ENCODE results near the gene TMEM215.

TMEM215 gene

GRCh38 chr9:32783168-32783891, at the start of gene TMEM215:
Gene TMEM215, plus strand, starts transcription at chr9:32783540. Its CDS starts 644 bp downstream, at chr9:32784184.
- TF ChIP-seq ZFP30 (CRISPR knock-in tag; IDR thresholded peaks at IDR 0.05) (no peak), PPARA (CRISPR knock-in tag; IDR thresholded peaks at IDR 0.05; ENCODE audit: borderline replicate concordance) (no peak), CSRNP3 (CRISPR knock-in tag; IDR thresholded peaks at IDR 0.05) (no peak)
- ATAC-seq = peak; percentile 62

GRCh38 chr9:32735476-32735875, 47.9 kb upstream of the TMEM215 start:
- ATAC-seq = no peak
- TF ChIP-seq PPARA (CRISPR knock-in tag; IDR thresholded peaks at IDR 0.05; ENCODE audit: borderline replicate concordance) (no peak), TOX (CRISPR knock-in tag; IDR thresholded peaks at IDR 0.05; ENCODE audit: borderline replicate concordance) (no peak), SNAI2 (CRISPR knock-in tag; IDR thresholded peaks at IDR 0.05) (no peak), CSDC2 (CRISPR knock-in tag; IDR thresholded peaks at IDR 0.05) (no peak), ARNTL (CRISPR knock-in tag; IDR thresholded peaks at IDR 0.05; ENCODE audit: borderline replicate concordance, low read depth) (no peak)

GRCh38 chr9:32737378-32737777, 46.0 kb upstream of the TMEM215 start:
- ATAC-seq = no peak
- TF ChIP-seq CSRNP3 (CRISPR knock-in tag; IDR thresholded peaks at IDR 0.05) (no peak), ISL1 (CRISPR knock-in tag; IDR thresholded peaks at IDR 0.05) (no peak), ZFP30 (CRISPR knock-in tag; IDR thresholded peaks at IDR 0.05) (no peak), ZNF565 (CRISPR knock-in tag; conservative IDR thresholded peaks at IDR 0.05; ENCODE audit: low read depth) (no peak), ARNTL (CRISPR knock-in tag; IDR thresholded peaks at IDR 0.05; ENCODE audit: borderline replicate concordance, low read depth) (no peak)

GRCh38 chr9:32738501-32739172, 44.7 kb upstream of the TMEM215 start:
- no peak for ATAC-seq

More at GRCh38 chr9:32738501-32739172, 44.7 kb upstream of the TMEM215 start:
- no peak for TF ChIP-seq TCF4 (CRISPR knock-in tag; IDR thresholded peaks at IDR 0.05; ENCODE audit: borderline replicate concordance)
- no peak for TF ChIP-seq PATZ1 (CRISPR knock-in tag; IDR thresholded peaks at IDR 0.05; ENCODE audit: borderline replicate concordance)
- no peak for TF ChIP-seq TSHZ2 (CRISPR knock-in tag; IDR thresholded peaks at IDR 0.05)
- TF ChIP-seq TOX (CRISPR knock-in tag; IDR thresholded peaks at IDR 0.05; ENCODE audit: borderline replicate concordance) = no peak
- no peak for TF ChIP-seq ISL1 (CRISPR knock-in tag; IDR thresholded peaks at IDR 0.05)
- no peak for TF ChIP-seq CSRNP3 (CRISPR knock-in tag; IDR thresholded peaks at IDR 0.05)
- TF ChIP-seq RARB (CRISPR knock-in tag; IDR thresholded peaks at IDR 0.05) = no peak
- no peak for TF ChIP-seq POU6F1 (CRISPR knock-in tag; IDR thresholded peaks at IDR 0.05; ENCODE audit: borderline replicate concordance, low read depth)
- TF ChIP-seq ZFP30 (CRISPR knock-in tag; IDR thresholded peaks at IDR 0.05) = no peak
- no peak for TF ChIP-seq ESRRG (CRISPR knock-in tag; IDR thresholded peaks at IDR 0.05)
